Panc1 (cell line): ENCODE measurements around the gene EPHA3. TPM values are rescaled to one million over a fixed set of nuclear protein-coding genes. Genes with fewer than 3 reads are reported as not detected.

Source experiments
- ATAC-seq: fragments of 200-7000 bp; cut with Tn5 transposase; 2 replicates; pipeline ENCODE4 v1.9.1; 2020; ENCODE audit warnings: mild to moderate bottlenecking, moderate library complexity
- BruUV-seq: library from RNA; stranded (reverse); fragments of 400-500 nt; replicated peaks from 2 replicates; lab custom pipeline; 2021; lab: Mats Ljungman, UMichigan
- CTCF ChIA-PET: fragments of 300-600 bp; sonication (Branson Sonifier 250); formaldehyde crosslinking; loops from one replicate; lab custom pipeline; 2022; ENCODE audit warnings: antibody characterized with exemption; lab: Charles Lee
- POLR2A ChIA-PET: fragments of 300-600 bp; sonication (Branson Sonifier 250); formaldehyde crosslinking; loops from one replicate; lab custom pipeline; 2022; ENCODE audit warnings: antibody characterized with exemption; lab: Charles Lee
- DNase-seq: peaks from one replicate; pipeline ENCODE4 v3.0.0-alpha.2; 2010; ENCODE audit warnings: low read depth, low spot score
- H3K27ac ChIP-seq: 2 replicates; pipeline ENCODE4 v1.5.1; 2011; ENCODE audit warnings: mild to moderate bottlenecking, low read length, inconsistent platforms
- H3K27me3 ChIP-seq: fragments of 200-500 bp; sonication (Bioruptor generic); 2 replicates; pipeline ENCODE4 v1.6.0; 2014; ENCODE audit warnings: low read length, inconsistent platforms; ENCODE audit not compliant: control insufficient read depth, insufficient read depth
- H3K36me3 ChIP-seq: fragments of 200-500 bp; sonication (Bioruptor generic); 2 replicates; pipeline ENCODE4 v1.5.1; 2014; ENCODE audit warnings: inconsistent platforms, mild to moderate bottlenecking, low read length, moderate library complexity; ENCODE audit not compliant: control insufficient read depth, insufficient read depth
- H3K4me1 ChIP-seq: 2 replicates; pipeline ENCODE4 v1.5.1; 2011; ENCODE audit warnings: inconsistent platforms, mild to moderate bottlenecking, low read length, moderate library complexity; ENCODE audit not compliant: control insufficient read depth, insufficient read depth
- H3K4me3 ChIP-seq, 2 experiments: 2 replicates each; pipeline ENCODE4 v1.5.1; 2011 to 2012; ENCODE audit warnings: low read depth in 2 of 2, low read length in 2 of 2, mild to moderate bottlenecking in 2 of 2, inconsistent platforms in 1 of 2, moderate library complexity in 1 of 2
- H3K9me3 ChIP-seq: fragments of 200-500 bp; sonication (Bioruptor generic); 2 replicates; pipeline ENCODE4 v1.5.1; 2014; ENCODE audit warnings: low read depth, mild to moderate bottlenecking, inconsistent platforms, low read length, moderate library complexity; ENCODE audit not compliant: control insufficient read depth, insufficient read depth
- POLR2AphosphoS5 ChIP-seq: IDR thresholded peaks from 2 replicates; pipeline ENCODE4 v1.6.1; 2012; ENCODE audit warnings: mild to moderate bottlenecking, low read depth, low read length, moderate library complexity
- REST ChIP-seq, 2 experiments: IDR thresholded peaks; 2 replicates each; pipeline ENCODE4 v1.6.1; 2011 to 2012; ENCODE audit warnings: low read depth in 2 of 2, control low read depth in 1 of 2, low read length in 1 of 2, mild to moderate bottlenecking in 1 of 2, moderate library complexity in 1 of 2; ENCODE audit not compliant: insufficient read depth in 1 of 2
- SIN3A ChIP-seq: IDR thresholded peaks from 2 replicates; pipeline ENCODE4 v1.6.1; 2012; ENCODE audit warnings: low read depth, mild to moderate bottlenecking, low read length, moderate library complexity, borderline replicate concordance; ENCODE audit not compliant: insufficient read depth
- TCF7L2 ChIP-seq: IDR thresholded peaks from 2 replicates; pipeline ENCODE4 v1.6.1; 2011; ENCODE audit warnings: mild to moderate bottlenecking, low read depth, low read length, inconsistent platforms
- in situ Hi-C: cut with HindIII; loops from 2 replicates; pipeline ENCODE4 v1.10.0; 2016; ENCODE audit warnings: low sequenced_read_pairs, low pct_unique_long_range_greater_than_20kb
- intact Hi-C: fragments of 100-400 bp; cut with micrococcal nuclease; formaldehyde crosslinking; loops from one replicate; pipeline ENCODE4 v1.10.0; 2022; ENCODE audit not compliant: unreplicated experiment
- total RNA-seq: library from RNA; stranded (reverse); gene quantifications from one replicate; pipeline ENCODE4 v1.2.1, GENCODE V29; 2021; ENCODE audit not compliant: unreplicated experiment
- TF ChIP-seq, protein P1 (sequence below): fragments of 450-650 bp; IDR thresholded peaks from 2 replicates; pipeline ENCODE4 v1.5.1; 2017; ENCODE audit warnings: mild to moderate bottlenecking

The EPHA3 gene
- total RNA-seq, 1 experiment from 2014 or later: 0.05 TPM

GRCh38 chr3:89182056-89182455 is 74.6 kb downstream of the EPHA3 start:
- no TSS peak for BruUV-seq
- H3K4me3 ChIP-seq: no peak overlapping the region
- no peak for ATAC-seq
- no peaks in the 10 kb centered on the region for H3K27me3 ChIP-seq
- CTCF ChIA-PET: no interaction called here
- in situ Hi-C loops (no loop called here), intact Hi-C loops (no loop called here)
- H3K27ac ChIP-seq: no peak overlapping the region
- no peaks in the 10 kb centered on the region for H3K36me3 ChIP-seq
- TF ChIP-seq, protein P1, sequence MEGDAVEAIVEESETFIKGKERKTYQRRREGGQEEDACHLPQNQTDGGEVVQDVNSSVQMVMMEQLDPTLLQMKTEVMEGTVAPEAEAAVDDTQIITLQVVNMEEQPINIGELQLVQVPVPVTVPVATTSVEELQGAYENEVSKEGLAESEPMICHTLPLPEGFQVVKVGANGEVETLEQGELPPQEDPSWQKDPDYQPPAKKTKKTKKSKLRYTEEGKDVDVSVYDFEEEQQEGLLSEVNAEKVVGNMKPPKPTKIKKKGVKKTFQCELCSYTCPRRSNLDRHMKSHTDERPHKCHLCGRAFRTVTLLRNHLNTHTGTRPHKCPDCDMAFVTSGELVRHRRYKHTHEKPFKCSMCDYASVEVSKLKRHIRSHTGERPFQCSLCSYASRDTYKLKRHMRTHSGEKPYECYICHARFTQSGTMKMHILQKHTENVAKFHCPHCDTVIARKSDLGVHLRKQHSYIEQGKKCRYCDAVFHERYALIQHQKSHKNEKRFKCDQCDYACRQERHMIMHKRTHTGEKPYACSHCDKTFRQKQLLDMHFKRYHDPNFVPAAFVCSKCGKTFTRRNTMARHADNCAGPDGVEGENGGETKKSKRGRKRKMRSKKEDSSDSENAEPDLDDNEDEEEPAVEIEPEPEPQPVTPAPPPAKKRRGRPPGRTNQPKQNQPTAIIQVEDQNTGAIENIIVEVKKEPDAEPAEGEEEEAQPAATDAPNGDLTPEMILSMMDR: no peak
- TF ChIP-seq POLR2AphosphoS5: no peak
- no peak for TF ChIP-seq SIN3A
- no peak for TF ChIP-seq TCF7L2
- TF ChIP-seq REST (IDR thresholded peaks at IDR 0.05; ENCODE audit: insufficient read depth in 1 of 2, low read depth in 2 of 2, low read length in 1 of 2): no peak
- H3K9me3 ChIP-seq: no peaks in the 10 kb centered on the region
- no peaks in the 10 kb centered on the region for H3K4me1 ChIP-seq
- no peak for DNase-seq
- POLR2A ChIA-PET: no interaction called here

DNA sequence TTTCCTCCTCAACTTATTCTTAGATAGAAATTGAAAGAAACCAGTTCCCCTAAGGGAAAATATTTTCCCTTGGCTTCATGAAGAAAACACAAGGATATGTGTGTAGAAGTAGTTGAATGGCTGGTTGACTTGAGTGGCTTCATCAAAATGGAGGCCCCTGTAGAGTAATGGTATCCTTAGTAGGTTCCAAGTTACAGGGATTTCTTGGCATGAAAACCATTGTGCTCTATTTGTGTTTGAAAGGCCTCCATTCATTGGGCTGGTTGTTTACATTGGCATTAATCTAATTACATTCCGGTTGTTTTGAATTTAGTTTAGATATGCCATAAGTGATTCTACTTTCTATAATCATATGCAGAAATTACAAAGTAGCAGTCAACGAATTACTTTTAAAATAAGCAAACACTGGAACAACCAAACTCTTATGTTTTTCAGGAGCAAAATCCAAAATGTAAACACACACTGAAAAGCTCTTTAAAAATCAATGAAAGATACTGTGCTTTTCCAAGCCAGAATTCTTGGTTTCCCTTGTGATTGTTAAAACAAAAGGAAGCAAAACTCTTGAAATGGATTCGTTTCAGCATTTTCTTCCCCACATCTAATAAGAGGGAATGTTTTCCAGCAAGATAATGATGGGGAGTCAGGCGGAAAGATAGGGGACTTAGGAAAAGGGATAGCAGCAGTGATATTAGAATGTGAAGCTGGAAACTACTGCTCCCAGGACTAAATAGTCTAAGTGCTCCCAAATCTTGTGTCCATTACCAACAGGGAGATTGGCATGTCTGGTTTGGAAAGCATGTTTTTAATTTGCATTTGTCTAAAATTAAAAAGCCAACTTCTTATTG is 77.0 kb downstream of the EPHA3 start:
- POLR2A ChIA-PET: no interaction called here
- DNase-seq: no peak
- TF ChIP-seq, protein P1: no peak
- TF ChIP-seq TCF7L2: no peak
- TF ChIP-seq SIN3A: no peak
- TF ChIP-seq POLR2AphosphoS5: no peak
- no peak for TF ChIP-seq REST (IDR thresholded peaks at IDR 0.05; ENCODE audit: insufficient read depth in 1 of 2, low read depth in 2 of 2, low read length in 1 of 2)
- Histone ChIP-seq H3K27ac (no peak overlapping the region), H3K36me3 (no peaks in the 10 kb centered on the region), H3K27me3 (no peaks in the 10 kb centered on the region), H3K4me1 (no peaks in the 10 kb centered on the region), H3K4me3 (no peak overlapping the region), H3K9me3 (no peaks in the 10 kb centered on the region)
- CTCF ChIA-PET: no interaction called here
- in situ Hi-C loops: no loop called here
- intact Hi-C loops: no loop called here
- BruUV-seq: no TSS peak
- no peak for ATAC-seq
